Fibroblast of skin of right biceps (primary cell): ENCODE measurements around the gene PDCD5.
"Not testable (repeated sequence)": the region's sequence is repeated elsewhere in the genome, so short reads cannot be mapped to it uniquely, and the experiment has no call there.

Experiments used
- DNase-seq: peaks from one replicate; pipeline ENCODE4 v3.0.0-alpha.2; 2013

The PDCD5 gene

DNA sequence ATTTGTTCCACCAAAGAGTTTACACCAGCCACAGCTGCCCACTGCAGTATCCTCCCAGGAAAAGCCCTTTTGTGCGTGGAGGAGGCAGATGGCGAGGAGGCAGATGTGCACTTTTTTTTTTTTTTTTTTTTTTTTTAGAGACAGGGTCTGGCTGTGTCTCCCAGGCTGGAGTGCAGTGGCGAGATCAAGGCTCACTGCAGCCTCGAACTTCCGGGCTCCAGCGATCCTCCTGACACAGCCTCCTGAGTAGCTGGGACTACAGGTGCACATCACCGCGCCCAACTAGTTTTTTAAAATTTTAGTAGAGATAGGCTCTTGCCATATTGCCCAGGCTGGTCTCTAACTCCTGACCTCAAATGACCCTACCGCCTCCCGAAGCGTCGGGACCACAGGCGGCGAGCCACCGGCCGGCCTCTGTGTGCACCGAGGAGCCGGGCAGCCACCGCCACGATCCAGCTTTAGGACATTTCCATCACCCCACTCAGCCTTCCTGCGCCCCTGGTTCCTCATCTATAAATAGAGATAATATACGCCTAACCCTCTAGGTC is 563 bp upstream of the PDCD5 start:
- DNase-seq = no peak

DNA sequence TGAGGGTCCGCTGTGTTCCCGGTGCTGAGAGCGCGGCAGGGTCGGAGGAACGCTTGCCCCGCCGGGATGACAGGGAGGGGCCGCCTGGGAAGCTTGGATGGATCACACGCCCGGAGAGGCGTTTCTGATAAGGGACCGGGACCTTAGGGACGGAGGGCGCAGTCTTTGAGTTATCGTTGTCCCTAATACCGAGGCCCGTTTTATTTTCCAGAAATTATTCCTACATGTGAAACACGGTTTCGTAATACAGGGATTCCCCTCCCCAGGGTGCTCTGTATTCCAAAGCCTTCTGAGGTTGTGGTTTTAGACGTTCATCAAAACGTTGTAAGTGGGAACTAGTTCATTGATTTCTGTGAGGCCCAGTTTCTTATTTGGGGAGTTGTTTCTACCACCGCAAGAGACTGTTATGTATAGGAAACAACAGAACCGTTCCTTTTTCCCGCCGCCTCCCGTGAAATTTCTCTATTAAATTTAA is 752 bp downstream of the PDCD5 start:
- DNase-seq = peak; percentile 37

DNA sequence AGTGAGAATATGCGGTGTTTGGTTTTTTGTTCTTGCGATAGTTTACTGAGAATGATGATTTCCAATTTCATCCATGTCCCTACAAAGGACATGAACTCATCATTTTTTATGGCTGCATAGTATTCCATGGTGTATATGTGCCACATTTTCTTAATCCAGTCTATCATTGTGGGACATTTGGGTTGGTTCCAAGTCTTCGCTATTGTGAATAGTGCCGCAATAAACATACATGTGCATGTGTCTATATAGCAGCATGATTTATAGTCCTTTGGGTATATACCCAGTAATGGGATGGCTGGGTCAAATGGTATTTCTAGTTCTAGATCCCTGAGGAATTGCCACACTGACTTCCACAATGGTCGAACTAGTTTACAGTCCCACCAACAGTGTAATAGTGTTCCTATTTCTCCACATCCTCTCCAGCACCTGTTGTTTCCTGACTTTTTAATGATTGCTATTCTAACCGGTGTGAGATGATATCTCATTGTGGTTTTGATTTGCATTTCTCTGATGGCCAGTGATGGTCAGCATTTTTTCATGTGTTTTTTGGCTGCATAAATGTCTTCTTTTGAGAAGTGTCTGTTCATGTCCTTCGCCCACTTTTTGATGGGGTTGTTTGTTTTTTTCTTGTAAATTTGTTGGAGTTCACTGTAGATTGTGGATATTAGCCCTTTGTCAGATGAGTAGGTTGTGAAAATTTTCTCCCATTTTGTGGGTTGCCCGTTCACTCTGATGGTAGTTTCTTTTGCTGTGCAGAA is 6.9 kb downstream of the PDCD5 start:
- DNase-seq = not testable (repeated sequence)

DNA sequence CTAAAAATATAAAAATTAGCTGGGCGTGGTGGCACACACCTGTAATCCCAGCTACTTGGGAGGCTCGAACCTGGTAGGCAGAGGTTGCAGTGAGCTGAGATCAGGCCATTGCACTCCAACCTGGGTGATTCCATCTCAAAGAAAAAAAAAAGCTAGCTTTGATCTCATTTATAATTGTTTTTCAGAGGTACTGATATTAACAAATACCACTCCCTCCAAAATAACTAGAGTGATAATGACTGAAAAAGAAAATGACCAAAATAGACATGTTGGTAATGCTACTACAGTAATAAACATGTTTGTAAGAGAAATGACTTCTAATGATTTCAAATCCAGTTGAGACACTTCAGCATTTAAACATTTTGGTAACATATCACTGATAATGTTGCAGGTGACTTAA is 13.0 kb downstream of the PDCD5 start:
- no peak for DNase-seq

DNA sequence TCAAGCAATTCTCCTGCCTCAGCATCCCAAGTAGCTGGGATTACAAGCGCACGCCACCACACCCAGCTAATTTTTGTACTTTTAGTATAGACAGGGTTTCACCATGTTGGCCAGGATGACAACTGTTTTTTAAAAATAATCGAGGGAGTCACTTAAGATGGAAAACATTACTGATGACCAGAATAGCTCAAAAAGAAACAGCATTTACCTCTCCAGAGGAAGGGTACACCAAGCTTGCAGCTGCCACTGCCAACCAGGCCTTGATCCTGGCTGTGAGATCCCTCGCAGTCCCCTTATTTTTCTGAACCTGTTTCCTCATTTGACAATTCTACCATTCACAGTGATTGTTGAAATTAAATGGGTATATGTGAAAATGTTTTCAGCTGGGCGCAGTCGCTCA is 14.5 kb downstream of the PDCD5 start:
- no peak for DNase-seq

DNA sequence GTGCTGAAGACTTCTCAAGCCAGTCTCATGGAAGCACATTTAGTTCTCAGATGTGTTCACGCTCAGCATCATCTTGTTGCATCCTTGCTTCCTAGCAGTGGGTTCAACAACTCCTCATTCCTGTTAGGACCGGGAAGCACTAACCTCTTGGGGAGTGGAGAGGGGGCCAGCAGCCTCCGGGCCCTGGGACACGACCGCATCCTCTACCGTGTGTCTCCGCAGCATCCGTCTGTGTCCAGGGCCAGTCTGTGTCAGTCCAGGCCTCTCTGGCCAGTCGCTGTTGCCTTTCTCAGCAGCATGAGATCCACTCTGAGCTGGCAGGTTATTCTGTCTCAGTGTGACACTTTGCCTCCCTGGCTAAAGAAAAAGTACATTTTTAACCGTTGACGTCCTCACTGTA is 17.0 kb downstream of the PDCD5 start:
- no peak for DNase-seq

DNA sequence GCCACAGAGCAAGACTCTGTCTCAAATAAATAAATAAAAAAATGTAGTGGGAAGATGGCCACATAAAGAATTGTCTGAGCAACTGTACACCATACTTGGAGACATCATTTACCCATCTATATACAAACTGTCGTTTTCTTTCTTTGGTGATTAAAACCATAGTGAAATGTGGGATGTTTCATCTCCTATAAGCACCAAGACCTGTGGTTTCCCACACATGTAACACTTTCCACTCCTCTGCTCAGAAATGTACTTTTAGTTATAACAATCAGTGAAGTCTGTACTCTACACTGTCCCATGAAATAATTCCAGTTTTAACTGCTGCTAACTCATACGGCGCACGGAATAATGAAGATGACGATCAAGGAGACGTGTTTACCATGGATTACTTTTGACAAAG is 18.3 kb downstream of the PDCD5 start:
- no peak for DNase-seq

DNA sequence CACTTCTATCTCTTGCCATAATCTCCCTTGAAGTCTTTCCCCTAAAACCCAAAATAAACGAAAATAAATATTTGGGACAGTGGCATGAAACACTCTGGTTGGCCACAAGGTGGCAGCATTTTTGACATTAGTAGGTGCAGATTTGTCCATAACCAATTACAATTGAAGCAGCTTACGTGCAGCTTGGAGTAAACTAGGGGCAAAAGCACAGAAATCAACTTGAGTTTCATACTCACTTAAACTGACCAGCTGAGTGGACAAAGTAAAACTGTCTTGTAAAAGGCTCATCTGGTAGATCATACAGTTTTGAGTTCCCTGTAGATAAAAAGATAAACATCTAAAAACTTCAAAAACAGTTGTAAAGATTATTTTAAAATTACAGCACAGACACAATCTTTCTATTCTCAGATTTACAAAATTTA is 18.8 kb downstream of the PDCD5 start:
- peak; percentile 52 for DNase-seq

DNA sequence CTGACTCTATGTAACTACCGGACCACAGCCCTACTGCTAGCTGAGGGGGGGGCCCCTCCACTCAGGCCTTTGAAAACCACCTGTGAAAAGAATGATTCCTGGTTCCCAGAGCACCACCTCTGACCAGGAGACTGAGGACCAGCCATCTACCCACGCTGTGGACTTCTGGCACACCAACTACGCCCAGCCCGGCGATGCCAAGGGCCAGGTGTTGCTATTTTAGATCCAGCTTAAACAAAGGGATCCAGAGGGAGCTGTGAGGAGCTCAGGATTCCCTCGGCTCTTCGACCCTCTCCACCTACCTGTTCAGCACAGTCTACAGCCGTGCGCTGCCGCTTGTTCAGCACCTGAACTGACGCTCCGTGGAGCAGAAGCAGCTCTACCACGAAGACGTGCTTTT is 23.0 kb downstream of the PDCD5 start:
- no peak for DNase-seq

DNA sequence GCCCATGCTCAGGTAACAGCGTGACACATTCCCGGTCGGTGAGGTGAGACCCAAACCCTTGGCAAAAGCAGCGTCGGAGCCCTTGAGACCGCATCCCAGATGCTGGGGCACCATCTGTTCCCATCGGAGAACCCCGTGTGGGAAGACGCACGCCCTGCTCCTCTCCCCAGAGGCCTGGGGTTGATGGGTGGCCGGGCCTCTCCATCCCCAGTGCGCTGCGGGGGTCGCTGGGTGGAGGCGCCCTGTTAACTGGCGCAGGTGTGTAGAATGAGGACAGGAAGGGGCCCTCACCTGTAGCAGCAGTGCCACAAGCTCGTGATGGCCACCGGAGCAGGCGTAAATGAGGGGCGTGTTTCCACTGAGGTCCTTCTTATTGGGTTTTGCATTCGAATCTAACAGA is 24.6 kb downstream of the PDCD5 start:
- no peak for DNase-seq

DNA sequence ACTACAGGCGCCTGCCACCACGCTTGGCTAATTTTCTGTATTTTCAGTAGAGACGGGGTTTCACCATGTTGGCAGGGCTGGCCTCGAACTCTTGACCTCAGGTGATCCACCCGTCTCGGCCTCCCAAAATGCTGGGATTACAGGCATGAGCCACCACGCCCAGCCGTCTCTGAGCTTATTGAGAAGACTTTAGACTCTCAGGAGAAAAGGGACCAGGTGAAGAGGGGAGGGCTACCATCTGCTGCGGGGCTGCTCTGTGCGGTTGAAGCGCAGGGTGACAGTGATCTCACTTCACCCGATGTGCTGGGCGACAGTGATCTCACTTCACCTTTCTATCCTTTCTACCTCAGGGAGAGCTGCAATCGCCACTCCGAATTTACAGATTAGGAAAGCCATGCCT is 25.3 kb downstream of the PDCD5 start:
- DNase-seq = no peak

DNA sequence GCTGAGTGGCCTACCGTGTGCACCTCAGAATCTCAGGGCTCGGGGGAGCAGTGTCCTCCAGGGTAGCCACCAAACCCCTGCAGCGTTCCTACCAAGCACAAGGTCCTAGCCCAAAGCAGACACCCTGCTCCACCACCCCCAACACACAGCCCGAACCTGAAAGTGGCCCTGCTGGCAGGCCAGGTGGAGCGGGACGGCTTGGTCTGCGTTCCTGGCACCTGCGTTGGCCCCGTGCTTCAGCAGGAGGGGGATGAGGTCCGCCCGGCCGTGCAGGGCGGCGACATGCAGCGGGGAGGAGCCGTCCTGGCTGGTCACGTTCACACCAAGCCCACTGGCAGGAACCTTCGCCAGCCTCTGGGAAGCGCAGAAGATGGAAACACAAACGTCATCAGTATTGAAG is 26.5 kb downstream of the PDCD5 start:
- DNase-seq = no peak

DNA sequence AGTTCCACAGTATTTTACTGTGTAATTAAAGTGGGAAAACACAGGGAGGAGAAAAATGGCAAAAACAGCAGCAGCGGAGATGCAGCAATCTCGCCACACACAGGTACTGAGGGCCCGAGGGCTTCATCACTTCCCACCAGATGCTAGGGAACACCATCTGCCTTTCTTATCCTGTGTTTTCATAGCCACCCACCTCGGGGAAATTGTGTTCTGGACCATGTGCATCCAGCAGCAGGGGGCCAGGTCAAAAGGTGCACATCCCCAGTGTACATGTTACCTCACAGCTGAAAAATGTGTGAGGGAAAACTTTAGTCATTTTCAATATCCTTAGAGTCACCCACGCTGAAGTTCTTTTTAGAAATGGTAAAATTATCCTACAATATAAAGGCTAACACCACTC is 30.2 kb downstream of the PDCD5 start:
- peak; percentile 3 for DNase-seq

DNA sequence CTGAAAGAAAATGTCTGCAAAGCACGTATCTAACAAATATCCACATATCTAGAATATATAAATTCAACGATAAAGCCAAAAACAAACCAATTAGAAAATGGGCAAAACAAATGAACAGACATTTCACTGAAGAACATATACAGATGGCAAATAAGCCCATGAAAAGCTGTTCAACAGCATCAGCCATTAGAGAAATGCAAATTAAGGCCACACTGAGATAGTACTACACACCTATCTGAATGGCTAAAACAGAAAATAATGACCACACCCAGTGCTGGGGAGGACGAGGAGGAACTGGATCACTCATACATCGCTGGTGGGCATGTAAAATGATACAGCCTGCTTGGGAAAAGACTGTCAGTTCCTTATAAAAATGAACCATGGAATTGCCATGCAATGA is 32.0 kb downstream of the PDCD5 start:
- no peak for DNase-seq

DNA sequence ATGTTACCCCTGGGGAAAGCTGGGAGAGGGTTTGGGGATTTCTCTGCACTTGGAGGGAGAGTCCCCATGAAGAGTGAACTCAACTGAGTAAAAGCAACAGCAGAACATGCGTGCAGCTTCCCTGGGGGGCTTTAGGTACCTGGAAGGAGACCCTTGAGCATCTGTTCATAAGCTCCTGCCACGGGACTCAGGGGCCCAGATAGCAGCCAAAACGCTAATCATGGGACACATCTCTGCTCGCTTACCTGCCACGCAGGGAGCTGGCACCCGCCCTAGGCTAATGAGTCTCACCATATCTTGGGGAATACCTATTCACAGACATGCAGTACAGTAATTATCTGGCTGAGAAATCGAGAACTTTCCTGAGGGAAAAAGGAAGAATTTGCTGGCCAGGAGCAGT is 33.9 kb downstream of the PDCD5 start:
- no peak for DNase-seq

DNA sequence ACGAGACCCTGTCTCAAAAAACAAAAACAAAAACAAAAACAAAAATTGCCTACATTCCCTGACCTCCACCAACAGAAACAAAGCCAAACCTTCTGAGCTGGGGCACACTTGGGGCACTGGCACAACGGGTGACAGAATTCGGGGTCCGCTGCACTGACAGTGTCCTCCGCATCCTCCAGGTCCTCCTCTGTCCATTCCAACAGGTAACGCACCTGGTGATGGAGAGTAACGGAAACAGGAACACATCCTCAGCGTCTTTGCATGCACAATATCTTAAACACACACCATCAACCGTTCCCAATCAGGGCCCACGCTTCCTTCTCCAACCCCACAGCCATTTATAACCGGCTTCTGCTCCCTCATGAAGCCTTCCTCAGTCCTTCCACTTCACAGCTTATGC is 34.6 kb downstream of the PDCD5 start:
- DNase-seq = no peak

DNA sequence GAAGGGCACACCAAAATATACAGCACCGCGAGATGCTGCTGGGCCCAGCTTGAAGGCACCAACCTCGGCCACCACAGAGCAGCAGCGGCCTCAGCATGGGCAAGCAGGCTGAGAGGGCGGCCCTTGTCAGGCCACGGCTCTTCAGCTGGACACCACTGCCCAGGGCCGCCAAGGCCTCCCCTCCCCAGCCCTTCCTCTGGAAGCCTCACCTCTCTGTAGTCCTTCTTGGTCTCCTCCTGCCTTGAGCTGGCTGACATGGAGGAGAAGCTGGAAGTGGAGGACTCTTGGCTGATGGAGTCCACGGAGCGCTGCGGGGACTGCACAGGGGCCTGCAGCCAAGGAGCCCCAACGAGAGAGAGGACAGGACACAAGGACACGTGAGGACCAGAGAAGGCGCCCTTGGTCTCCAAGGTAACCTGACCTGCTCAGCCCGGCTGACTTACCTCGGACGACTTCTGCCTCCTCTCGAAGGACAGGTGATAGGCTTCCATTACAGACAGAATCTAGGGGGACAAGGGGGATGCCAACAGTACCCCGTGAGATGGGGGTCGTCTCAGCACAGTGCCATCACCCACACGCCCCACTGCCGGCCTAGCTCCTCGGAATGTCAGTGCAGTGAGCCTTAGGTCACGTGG is 38.2 kb downstream of the PDCD5 start:
- DNase-seq = no peak

DNA sequence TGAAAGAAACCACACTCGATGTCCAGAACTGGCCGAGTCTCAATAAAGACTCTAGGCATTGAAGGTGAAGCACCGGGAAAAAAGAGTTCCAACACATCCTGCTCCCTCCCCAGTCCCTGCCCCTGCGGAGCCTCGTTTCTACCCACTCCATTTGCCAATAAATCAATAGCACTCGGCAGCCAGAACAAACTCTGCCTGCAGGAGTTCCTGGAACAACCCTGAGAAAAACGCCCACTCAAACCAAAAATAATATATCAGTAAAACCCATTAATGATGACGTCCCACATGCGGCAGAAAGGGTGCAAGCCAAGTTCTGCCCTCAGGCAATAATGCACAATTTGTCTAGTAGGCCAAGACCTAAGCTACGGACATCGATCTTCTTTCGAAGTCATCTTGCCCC is 41.0 kb downstream of the PDCD5 start:
- DNase-seq = no peak

DNA sequence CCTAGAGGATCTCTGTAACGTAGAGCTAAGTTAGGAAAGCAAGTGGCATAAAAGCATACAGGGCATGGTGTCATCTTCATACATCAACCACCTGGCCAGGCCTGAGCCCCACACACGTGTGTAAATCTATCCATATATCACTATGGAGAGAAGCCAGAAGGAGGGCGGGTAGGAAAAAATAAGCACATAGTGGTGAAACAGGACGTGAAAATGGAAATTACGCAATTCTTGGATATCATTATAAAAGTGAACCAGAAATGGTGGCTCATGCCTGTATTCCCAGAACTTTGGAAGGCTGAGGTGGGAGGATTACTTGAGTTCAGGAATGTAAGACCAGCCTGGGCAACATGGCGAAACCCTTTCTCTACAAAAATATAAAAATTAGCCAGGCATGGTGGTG is 43.4 kb downstream of the PDCD5 start:
- DNase-seq = no peak

DNA sequence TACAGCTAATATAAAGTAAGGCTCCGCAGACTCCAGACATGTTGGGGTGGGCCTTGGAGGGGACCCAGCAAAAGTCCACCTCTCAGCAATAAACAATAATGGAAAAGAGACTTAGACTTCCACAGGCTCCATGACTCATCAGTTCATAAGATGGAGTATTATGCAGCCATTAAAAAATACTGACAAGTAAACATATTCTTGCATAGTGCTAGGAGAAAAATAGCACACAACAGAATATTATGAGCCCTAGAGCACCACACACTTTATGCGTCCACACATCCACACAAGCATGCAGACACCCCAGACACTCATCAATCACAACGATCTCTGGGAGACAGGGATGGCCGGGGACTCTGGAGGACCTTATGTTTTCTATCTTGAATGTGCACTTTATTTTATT is 46.0 kb downstream of the PDCD5 start:
- no peak for DNase-seq

DNA sequence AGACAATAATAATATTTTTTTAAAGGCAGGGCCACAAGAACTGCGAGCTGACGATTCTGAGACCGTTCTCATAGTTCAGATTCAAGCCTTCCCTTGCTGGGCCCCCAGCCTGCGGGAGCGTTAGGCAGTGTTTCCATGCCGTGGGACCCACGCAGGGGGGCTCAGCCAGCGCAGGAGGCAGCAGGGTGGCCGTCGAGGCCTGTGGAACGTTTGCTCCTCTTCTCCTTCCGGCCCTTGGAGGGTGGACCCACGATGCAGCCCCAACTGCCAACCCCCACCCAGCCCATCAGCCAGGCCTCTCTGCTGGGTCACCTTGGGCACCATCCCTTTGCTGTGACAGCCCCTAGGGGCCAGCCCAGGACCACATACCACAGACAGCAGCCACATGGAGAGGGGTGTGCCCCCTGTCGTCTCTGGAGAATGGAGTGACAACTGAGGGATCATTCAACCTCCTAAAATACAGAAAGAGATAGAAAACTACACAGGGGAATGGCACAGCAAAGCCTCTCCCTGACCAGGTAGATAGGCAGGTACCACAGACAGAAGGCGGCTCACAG is 46.8 kb downstream of the PDCD5 start:
- no peak for DNase-seq

DNA sequence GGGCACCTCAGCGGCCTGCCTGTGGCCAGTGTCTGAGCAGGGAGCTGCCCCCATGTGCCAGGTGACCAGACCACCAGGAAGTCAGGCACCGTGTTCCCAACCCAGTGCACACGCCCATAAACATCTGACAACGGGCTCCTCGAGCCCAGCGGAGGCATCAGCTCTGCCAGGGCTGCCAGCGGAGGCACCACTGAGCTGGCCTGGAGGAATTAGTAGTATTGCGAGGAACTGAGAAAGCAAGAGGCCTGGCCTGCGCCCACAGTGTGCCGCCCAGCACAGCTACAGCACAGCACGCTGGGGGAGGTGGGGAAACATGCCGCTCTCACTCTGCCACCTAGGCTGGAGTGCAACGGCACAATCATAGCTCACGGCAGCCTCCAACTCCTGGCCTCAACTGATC is 49.3 kb downstream of the PDCD5 start:
- DNase-seq = no peak

DNA sequence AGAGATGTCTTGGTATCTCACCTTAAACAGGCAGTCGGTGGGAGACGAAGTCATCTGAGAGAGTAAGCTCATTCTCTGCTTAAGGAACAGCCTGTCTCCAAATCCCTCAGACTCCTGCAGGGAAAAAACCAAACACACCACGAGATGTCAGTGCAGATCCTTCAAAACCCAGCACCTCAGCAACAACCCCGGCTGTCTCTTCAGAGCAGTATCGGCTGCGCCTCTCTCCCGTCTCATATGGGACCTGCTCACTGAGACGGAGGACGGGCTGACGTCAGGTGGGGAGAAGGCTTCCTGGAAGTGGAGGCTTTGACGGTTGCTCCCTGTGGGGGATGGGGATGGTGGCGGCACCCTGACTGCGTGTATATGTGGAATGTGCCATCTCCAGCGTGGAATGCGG is 50.4 kb downstream of the PDCD5 start:
- DNase-seq = no peak
